ENCODE measurements around the gene CD82.

The CD82 gene

GRCh38 chr11:44522294-44522693 is 43.2 kb upstream of the CD82 start:
- TF ChIP-seq EZH2phosphoT487 (conservative IDR thresholded peaks at IDR 0.05; ENCODE audit: low read length) (no peak), CTCF (IDR thresholded peaks at IDR 0.05; ENCODE audit: insufficient read depth, low read length, poor library complexity, severe bottlenecking) (no peak)
- Histone ChIP-seq H3K4me3 (ENCODE audit: insufficient read depth, low read length, poor library complexity, severe bottlenecking) (no peak overlapping the region), H2AFZ (ENCODE audit: low read depth, low read length, severe bottlenecking) (no peak overlapping the region), H3K9ac (ENCODE audit: low read length) (no peak overlapping the region), H4K20me1 (ENCODE audit: low read depth, low read length) (no peaks in the 10 kb centered on the region), H3K9me2 (replicated peaks; ENCODE audit: insufficient read depth, low read length) (no peaks in the 10 kb centered on the region), H3K79me2 (ENCODE audit: insufficient read depth, low read length) (no peaks in the 10 kb centered on the region), H3K36me3 (ENCODE audit: low read length) (no peaks in the 10 kb centered on the region), H3F3A (ENCODE audit: insufficient read depth) (no peaks in the 10 kb centered on the region), H3K27ac (ENCODE audit: low read depth, low read length) (no peak overlapping the region), H3K9me3 (ENCODE audit: insufficient read depth, low read length) (no peaks in the 10 kb centered on the region), H3K27me3 (ENCODE audit: low read length) (no peaks in the 10 kb centered on the region), H3K4me2 (ENCODE audit: low read depth, low read length, poor library complexity, severe bottlenecking) (no peak overlapping the region)

GRCh38 chr11:44524346-44524745 is 41.1 kb upstream of the CD82 start:
- Histone ChIP-seq H3K36me3 (ENCODE audit: low read length) (no peaks in the 10 kb centered on the region), H3K9ac (ENCODE audit: low read length) (no peak overlapping the region), H3K9me3 (ENCODE audit: insufficient read depth, low read length) (no peaks in the 10 kb centered on the region), H3F3A (ENCODE audit: insufficient read depth) (no peaks in the 10 kb centered on the region), H4K20me1 (ENCODE audit: low read depth, low read length) (no peaks in the 10 kb centered on the region), H3K27me3 (ENCODE audit: low read length) (no peaks in the 10 kb centered on the region), H3K79me2 (ENCODE audit: insufficient read depth, low read length) (no peaks in the 10 kb centered on the region), H3K27ac (ENCODE audit: low read depth, low read length) (no peak overlapping the region), H2AFZ (ENCODE audit: low read depth, low read length, severe bottlenecking) (no peak overlapping the region), H3K4me3 (ENCODE audit: insufficient read depth, low read length, poor library complexity, severe bottlenecking) (no peak overlapping the region), H3K4me2 (ENCODE audit: low read depth, low read length, poor library complexity, severe bottlenecking) (no peak overlapping the region), H3K9me2 (replicated peaks; ENCODE audit: insufficient read depth, low read length) (no peaks in the 10 kb centered on the region)
- TF ChIP-seq EZH2phosphoT487 (conservative IDR thresholded peaks at IDR 0.05; ENCODE audit: low read length) (no peak), CTCF (IDR thresholded peaks at IDR 0.05; ENCODE audit: insufficient read depth, low read length, poor library complexity, severe bottlenecking) (no peak)

- no peak for TF ChIP-seq CTCF (IDR thresholded peaks at IDR 0.05; ENCODE audit: insufficient read depth, low read length, poor library complexity, severe bottlenecking)
- no peak for TF ChIP-seq EZH2phosphoT487 (conservative IDR thresholded peaks at IDR 0.05; ENCODE audit: low read length)
- H3K4me2 ChIP-seq (ENCODE audit: low read depth, low read length, poor library complexity, severe bottlenecking), result no peak overlapping the region
- no peaks in the 10 kb centered on the region for H3K36me3 ChIP-seq (ENCODE audit: low read length)
- no peaks in the 10 kb centered on the region for H4K20me1 ChIP-seq (ENCODE audit: low read depth, low read length)
- H3K9me3 ChIP-seq (ENCODE audit: insufficient read depth, low read length), result no peaks in the 10 kb centered on the region
- H3K27me3 ChIP-seq (ENCODE audit: low read length), result no peaks in the 10 kb centered on the region
- H3K27ac ChIP-seq (ENCODE audit: low read depth, low read length), result no peak overlapping the region
- no peak overlapping the region for H3K4me3 ChIP-seq (ENCODE audit: insufficient read depth, low read length, poor library complexity, severe bottlenecking)
- no peak overlapping the region for H2AFZ ChIP-seq (ENCODE audit: low read depth, low read length, severe bottlenecking)
- H3K9ac ChIP-seq (ENCODE audit: low read length), result no peak overlapping the region
- no peaks in the 10 kb centered on the region for H3F3A ChIP-seq (ENCODE audit: insufficient read depth)
- no peaks in the 10 kb centered on the region for H3K9me2 ChIP-seq (replicated peaks; ENCODE audit: insufficient read depth, low read length)
- no peaks in the 10 kb centered on the region for H3K79me2 ChIP-seq (ENCODE audit: insufficient read depth, low read length)
These were observed 40.7 kb upstream of the CD82 start for GRCh38 chr11:44524751-44525201.

Measured in SU-DHL-6 (cell line).